Measurements from ENCODE around the gene STK24. TPM values are rescaled to one million over a fixed set of nuclear protein-coding genes. Genes with fewer than 3 reads are reported as not detected.

STK24 gene
- total RNA-seq, 2 experiments from 2014 or later = 146 to 173 TPM

DNA sequence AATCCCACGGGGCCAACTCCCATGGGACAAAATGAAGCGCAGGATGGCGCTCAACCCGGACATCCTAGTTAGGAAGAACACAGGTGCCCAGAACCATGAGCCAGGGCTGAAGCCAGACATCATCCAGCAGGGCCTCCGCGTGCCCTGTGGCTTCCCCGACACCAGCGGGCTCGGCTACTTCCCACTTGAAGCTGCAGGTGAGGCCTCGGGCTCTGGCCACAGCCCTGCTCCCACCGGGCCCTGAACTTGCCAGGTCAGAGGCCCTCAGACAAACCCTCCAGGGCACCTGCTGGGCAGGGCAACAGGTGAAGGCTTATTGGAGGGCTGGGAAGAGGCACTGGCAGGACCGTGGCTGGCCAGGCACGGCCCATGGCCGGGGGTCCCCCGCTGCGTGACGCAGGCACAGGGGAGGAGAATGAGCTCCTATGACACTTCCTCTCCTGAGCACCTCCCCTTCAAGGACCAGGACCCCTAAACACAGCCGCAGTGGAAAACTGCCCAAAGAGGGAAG lies 117.7 kb downstream of the STK24 start:
- ChIA-PET CTCF (no interaction called here), POLR2A (no interaction called here)
- no peaks in the 10 kb centered on the region for H3K9me3 Mint-ChIP-seq (ENCODE audit: low read depth)
- no peak for DNase-seq
- no peak overlapping the region for H3K4me3 Mint-ChIP-seq
- H3K4me1 Mint-ChIP-seq = peaks cover 6% of the 10 kb centered on the region
- intact Hi-C loops (cut with DNase I, micrococcal nuclease) = no loop called here
- ATAC-seq = no peak
- H3K27me3 Mint-ChIP-seq = no peaks in the 10 kb centered on the region
- no peak overlapping the region for H3K27ac Mint-ChIP-seq
- peaks cover 64% of the 10 kb centered on the region for H3K36me3 Mint-ChIP-seq (ENCODE audit: low read depth)

DNA sequence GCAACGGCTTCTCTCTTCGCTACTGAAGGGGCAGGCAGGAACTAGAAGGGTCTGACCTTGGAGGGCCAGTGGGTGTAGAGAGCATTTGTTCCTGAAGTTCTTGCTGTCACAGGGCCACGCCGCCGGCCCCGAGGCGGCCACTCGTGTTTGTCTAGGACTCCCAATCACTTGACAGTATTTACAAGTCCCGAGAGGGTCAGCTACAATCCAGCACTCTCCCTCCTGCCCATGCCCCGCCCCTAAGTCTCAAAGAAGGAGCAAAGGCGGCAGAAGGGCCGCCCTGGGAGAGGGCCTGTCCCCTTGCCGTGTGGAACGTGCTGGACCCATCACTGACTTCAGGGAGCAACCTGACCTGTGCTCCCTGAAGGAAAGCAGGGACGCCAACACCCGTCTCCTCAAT lies 118.5 kb downstream of the STK24 start:
- H3K27ac Mint-ChIP-seq = no peak overlapping the region
- POLR2A ChIA-PET = no interaction called here
- no peaks in the 10 kb centered on the region for H3K9me3 Mint-ChIP-seq (ENCODE audit: low read depth)
- H3K27me3 Mint-ChIP-seq = no peaks in the 10 kb centered on the region
- peaks cover 61% of the 10 kb centered on the region for H3K36me3 Mint-ChIP-seq (ENCODE audit: low read depth)
- no peak for DNase-seq
- no peak overlapping the region for H3K4me3 Mint-ChIP-seq
- no peak for ATAC-seq
- CTCF ChIA-PET = interaction anchor here (0.9 to 2.9 kb wide), 2 partner anchors 10 to 13 kb away, joined by 3 to 18 read pairs; no protein-coding TSS in a partner anchor
- H3K4me1 Mint-ChIP-seq = peaks cover 6% of the 10 kb centered on the region
- intact Hi-C loops (cut with DNase I, micrococcal nuclease) = no loop called here

DNA sequence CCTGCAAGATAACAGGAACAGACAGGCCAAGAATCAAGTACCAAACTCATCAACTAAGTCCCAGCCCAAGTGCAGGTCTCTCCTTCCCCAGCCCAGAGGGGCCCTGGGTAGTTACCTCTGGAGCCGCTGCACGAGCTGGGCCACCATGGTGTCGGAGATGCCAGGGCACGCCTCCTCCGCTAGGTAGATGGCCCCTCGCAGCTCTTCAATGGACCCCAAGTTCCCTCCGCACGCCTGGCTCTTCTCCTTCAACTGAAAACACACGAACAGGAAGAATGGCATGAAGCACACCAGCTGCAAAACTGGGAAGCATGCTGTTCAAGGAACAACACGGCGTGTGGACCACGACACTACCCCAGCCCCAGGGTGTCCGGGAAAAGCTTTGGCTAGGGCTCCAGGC lies 119.9 kb downstream of the STK24 start:
- intact Hi-C loops (cut with DNase I, micrococcal nuclease) = no loop called here
- ATAC-seq (no peak), DNase-seq (no peak)
- Mint-ChIP-seq H3K27ac (peak overlapping the region; percentile 21), H3K27me3 (no peaks in the 10 kb centered on the region), H3K4me1 (peaks cover 3% of the 10 kb centered on the region), H3K4me3 (no peak overlapping the region), H3K9me3 (ENCODE audit: low read depth) (no peaks in the 10 kb centered on the region), H3K36me3 (ENCODE audit: low read depth) (peaks cover 60% of the 10 kb centered on the region)
- POLR2A ChIA-PET = no interaction called here
- CTCF ChIA-PET = interaction anchor here (0.6 to 2.9 kb wide), 4 partner anchors 10 to 490 kb away, joined by 3 to 18 read pairs (median 3); no protein-coding TSS in a partner anchor

DNA sequence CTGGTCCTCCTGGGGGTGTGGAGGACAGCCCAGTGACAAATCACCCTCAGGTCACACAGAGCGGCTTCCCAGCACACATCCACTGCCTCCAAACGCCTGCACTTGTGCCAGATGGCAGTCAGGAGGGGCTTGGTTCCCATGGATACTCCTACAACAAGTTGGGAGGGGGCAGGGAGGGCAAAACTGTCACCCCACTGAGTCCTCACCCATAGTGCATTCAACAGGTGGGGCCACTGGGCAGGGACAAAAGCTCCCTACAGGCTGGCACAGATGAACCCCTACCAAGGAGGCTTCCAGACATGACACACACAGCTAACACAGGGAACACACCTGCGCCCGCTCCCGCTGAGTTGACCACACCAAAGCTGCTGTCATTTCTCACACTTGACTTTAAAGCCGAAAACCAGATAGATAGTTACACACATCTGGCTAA lies 120.5 kb downstream of the STK24 start:
- H3K4me3 Mint-ChIP-seq = no peak overlapping the region
- DNase-seq = no peak
- H3K27me3 Mint-ChIP-seq = no peaks in the 10 kb centered on the region
- intact Hi-C loops (cut with DNase I, micrococcal nuclease) = no loop called here
- H3K9me3 Mint-ChIP-seq (ENCODE audit: low read depth) = no peaks in the 10 kb centered on the region
- H3K36me3 Mint-ChIP-seq (ENCODE audit: low read depth) = peaks cover 61% of the 10 kb centered on the region
- H3K27ac Mint-ChIP-seq = peak overlapping the region; percentile 21
- peaks cover 9% of the 10 kb centered on the region for H3K4me1 Mint-ChIP-seq
- ATAC-seq = no peak
- POLR2A ChIA-PET = interaction anchor here (0.6 kb wide), 1 partner anchor 528 kb away, joined by 3 read pairs; no protein-coding TSS in a partner anchor
- CTCF ChIA-PET = interaction anchor here (0.6 to 2.9 kb wide), 4 partner anchors 11 to 491 kb away, joined by 3 to 18 read pairs (median 10); no protein-coding TSS in a partner anchor

DNA sequence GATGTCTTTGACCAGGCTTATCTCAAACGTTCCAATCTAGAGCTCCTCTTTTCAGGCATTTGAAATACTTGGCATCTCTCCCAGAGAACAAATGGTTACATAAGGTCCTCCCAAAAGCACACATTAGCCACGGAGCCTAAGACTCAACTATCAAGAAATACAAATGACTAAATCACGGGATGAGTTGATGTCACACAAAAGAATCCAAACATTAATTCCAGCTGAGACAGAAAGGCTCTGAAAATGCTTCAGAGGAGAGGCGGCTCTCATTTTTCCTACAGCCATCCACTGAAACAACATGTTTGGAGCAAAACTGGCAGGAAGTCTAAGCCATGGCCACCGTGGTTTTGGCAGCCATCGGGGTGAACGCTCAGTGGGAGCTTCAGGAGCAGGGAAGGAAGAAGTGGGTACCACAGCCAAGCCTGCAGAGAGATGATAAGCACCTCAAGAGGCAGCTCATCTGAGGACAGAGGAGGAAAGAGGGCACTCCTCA lies 122.5 kb downstream of the STK24 start:
- intact Hi-C loops (cut with DNase I, micrococcal nuclease) = no loop called here
- peak overlapping the region; percentile 43 for H3K27ac Mint-ChIP-seq
- no peaks in the 10 kb centered on the region for H3K27me3 Mint-ChIP-seq
- no peaks in the 10 kb centered on the region for H3K9me3 Mint-ChIP-seq (ENCODE audit: low read depth)
- H3K36me3 Mint-ChIP-seq (ENCODE audit: low read depth) = peaks cover 54% of the 10 kb centered on the region
- DNase-seq = no peak
- ChIA-PET CTCF (interaction anchor here (0.7 to 2.5 kb wide), 6 partner anchors 9 to 1053 kb away, joined by 3 to 16 read pairs (median 4); no protein-coding TSS in a partner anchor), POLR2A (no interaction called here)
- no peak for ATAC-seq
- H3K4me3 Mint-ChIP-seq = no peak overlapping the region
- peaks cover 18% of the 10 kb centered on the region for H3K4me1 Mint-ChIP-seq

DNA sequence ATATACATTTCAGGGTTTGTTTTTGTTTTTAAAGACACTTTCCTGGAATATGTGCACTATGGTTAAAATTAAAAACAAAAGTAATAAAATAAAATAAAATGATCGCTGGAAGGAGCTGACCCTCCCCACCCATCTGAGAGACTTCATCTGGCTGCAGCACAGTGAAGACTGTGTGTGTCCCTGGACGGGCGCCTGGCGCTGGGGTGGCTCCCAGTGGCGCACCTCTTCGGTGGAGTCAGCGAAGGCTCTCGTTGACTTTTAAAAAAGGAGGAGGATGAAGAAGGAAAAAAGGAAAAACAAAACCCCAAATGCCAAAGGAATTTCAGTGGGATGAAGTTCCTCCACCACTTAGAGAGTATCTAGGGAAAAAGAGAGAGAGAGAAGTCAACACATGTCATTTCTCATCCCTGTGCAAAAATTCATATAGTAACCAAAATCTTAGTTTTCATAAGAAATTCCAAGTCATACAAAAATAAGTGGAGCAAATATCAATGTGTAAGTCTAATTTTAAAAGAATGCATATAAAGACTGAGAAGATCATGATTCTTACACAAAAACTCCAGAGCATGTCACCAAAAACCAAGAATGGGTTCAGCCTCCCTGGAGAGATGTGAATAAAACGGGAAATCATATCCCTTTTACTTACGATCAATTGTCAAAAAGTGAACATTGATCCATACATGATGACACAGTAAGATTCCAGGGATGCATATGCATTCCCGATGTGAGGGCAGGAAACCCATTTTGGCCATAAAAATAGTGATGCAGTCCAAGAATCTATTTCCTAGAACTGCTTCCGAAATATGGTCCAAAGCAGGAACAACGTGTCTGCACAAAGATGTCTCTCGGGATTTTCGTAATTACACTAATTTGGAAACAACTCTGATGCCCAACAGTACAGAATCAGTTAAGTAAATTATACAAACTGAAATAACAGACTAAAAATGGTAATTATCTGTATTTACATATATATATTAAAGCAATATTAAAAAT lies 123.8 kb downstream of the STK24 start:
- ATAC-seq (no peak), DNase-seq (no peak)
- Mint-ChIP-seq H3K27ac (no peak overlapping the region), H3K4me1 (peaks cover 18% of the 10 kb centered on the region), H3K36me3 (ENCODE audit: low read depth) (peaks cover 52% of the 10 kb centered on the region), H3K4me3 (no peak overlapping the region), H3K27me3 (no peaks in the 10 kb centered on the region), H3K9me3 (ENCODE audit: low read depth) (no peaks in the 10 kb centered on the region)
- intact Hi-C loops (cut with DNase I, micrococcal nuclease) = no loop called here
- ChIA-PET CTCF (interaction anchor here (0.6 kb wide), 1 partner anchor 119 kb away, joined by 3 read pairs; no protein-coding TSS in a partner anchor), POLR2A (no interaction called here)

DNA sequence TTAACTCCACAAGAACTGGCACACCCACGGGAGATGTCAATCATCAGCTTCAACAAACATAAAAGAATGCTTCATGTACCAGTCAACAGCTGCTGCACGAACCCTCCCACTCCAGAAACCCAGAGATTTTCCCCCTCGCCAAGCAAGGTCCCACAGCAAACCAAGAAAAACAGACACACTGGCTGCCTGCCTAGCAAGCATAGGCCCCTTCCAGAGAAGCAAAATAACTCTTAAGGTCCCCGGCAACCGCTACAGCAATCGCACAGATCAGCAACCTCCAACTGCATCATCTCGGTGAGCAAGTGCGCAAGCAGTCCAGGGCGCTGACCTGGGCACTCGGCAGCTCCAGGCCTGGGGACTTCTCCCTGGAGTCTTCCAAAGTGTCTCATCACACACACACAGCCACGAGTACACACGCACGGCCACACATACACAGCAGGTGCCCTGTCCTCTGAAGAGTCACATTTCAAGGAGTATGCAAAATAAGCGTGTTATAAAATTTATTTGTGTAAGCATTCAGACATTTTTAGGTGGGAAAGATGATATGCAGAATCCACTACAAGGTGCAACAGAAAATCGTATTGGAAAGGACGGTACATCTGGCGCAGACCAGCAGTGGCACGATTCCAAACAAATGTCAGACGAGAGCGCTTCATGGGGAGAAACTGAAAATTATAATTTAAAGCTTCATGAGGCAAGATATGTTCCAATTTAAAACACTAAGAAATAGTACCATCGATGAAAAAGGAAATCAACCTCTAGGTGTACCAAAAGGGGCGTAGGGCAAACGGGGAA lies 125.0 kb downstream of the STK24 start:
- no peak overlapping the region for H3K4me3 Mint-ChIP-seq
- peaks cover 50% of the 10 kb centered on the region for H3K36me3 Mint-ChIP-seq (ENCODE audit: low read depth)
- ChIA-PET CTCF (interaction anchor here (0.6 to 2.4 kb wide), 9 partner anchors 12 to 221 kb away, joined by 3 to 11 read pairs (median 4); no protein-coding TSS in a partner anchor), POLR2A (no interaction called here)
- peaks cover 18% of the 10 kb centered on the region for H3K4me1 Mint-ChIP-seq
- no peaks in the 10 kb centered on the region for H3K9me3 Mint-ChIP-seq (ENCODE audit: low read depth)
- no peaks in the 10 kb centered on the region for H3K27me3 Mint-ChIP-seq
- no peak for DNase-seq
- intact Hi-C loops (cut with DNase I, micrococcal nuclease) = no loop called here
- H3K27ac Mint-ChIP-seq = peak overlapping the region; percentile 68
- no peak for ATAC-seq

DNA sequence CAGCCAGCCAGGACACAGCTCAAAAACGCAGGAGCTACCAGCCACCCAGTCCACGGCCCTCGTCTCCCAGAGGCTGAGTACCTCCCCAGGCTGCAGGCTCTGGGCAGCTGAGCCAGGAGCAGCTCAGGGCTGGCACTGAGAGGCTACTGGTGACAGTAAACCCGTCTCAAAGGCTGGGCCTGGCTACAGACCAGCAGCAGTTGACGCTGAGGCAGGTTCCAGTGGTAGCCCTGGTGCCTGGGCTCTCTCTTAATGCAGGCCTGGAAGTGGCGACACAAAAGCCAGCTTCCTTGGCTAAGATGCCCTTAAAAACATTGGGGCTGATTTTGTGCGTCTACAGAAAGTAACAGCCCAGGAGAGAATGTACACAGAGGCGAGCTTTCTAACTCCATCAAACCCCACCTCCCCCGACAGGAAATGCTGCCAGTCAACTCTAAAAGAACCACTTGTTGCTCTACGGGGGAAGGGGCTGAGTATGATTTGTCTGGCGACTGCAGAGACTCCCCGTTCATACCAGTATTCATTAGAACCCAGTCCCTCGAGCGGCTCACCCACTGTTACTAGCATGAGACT lies 126.3 kb downstream of the STK24 start:
- Mint-ChIP-seq H3K27me3 (no peaks in the 10 kb centered on the region), H3K4me1 (peaks cover 22% of the 10 kb centered on the region), H3K4me3 (no peak overlapping the region), H3K9me3 (ENCODE audit: low read depth) (no peaks in the 10 kb centered on the region), H3K27ac (peak overlapping the region; percentile 68), H3K36me3 (ENCODE audit: low read depth) (peaks cover 41% of the 10 kb centered on the region)
- ATAC-seq (peak; percentile 76), DNase-seq (peak; percentile 56)
- ChIA-PET CTCF (interaction anchor here (0.5 to 2.4 kb wide), 11 partner anchors 14 to 595 kb away, joined by 3 to 11 read pairs (median 3); no protein-coding TSS in a partner anchor), POLR2A (no interaction called here)
- intact Hi-C loops (cut with DNase I, micrococcal nuclease) = no loop called here

DNA sequence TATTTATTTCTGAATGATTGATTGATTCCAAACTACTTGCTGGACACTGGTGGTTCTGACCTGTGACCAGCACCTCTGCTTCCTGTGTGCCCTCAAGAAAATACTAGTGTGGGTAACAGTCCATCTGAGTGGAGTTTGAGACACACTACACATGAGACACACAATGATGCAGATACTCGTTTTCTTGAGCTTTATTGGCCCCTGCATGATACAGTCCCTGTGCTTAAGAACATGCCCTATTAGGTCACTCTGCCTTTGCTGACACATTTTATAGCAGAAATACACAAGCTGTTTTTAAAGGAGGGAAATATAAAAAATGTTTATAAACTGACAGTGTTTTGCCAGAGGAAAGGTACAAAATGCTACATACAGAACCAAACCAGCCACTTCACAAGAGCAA lies 126.9 kb downstream of the STK24 start:
- Mint-ChIP-seq H3K9me3 (ENCODE audit: low read depth) (no peaks in the 10 kb centered on the region), H3K27me3 (no peaks in the 10 kb centered on the region), H3K4me3 (no peak overlapping the region), H3K27ac (peak overlapping the region; percentile 53), H3K36me3 (ENCODE audit: low read depth) (peaks cover 38% of the 10 kb centered on the region), H3K4me1 (peaks cover 27% of the 10 kb centered on the region)
- POLR2A ChIA-PET = no interaction called here
- CTCF ChIA-PET = interaction anchor here (0.7 to 2.4 kb wide), 6 partner anchors 14 to 652 kb away, joined by 3 to 11 read pairs (median 5); no protein-coding TSS in a partner anchor
- ATAC-seq (no peak), DNase-seq (no peak)
- intact Hi-C loops (cut with DNase I, micrococcal nuclease) = no loop called here

DNA sequence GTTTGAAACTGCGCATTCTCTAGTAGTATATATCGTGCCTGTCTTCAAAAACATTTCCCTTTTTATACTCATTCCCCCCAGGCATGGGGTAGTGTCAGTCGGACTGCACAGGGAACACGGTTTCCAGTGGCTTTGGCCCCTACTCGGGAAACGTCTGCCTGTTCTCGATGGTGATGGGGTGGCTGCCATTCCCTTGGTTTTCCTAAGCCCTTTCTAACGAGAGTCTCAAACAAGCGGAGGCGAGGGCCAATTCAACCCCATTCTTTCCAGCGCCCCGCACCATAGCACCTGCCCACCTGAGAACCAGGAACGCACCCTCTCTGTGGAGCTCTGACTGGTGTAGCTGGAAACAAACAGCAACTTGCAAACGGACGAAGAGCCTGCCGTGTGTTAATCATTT lies 127.6 kb downstream of the STK24 start:
- no peaks in the 10 kb centered on the region for H3K27me3 Mint-ChIP-seq
- H3K4me1 Mint-ChIP-seq = peaks cover 30% of the 10 kb centered on the region
- no peak for ATAC-seq
- ChIA-PET CTCF (interaction anchor here (0.7 kb wide), 1 partner anchor 651 kb away, joined by 4 read pairs; no protein-coding TSS in a partner anchor), POLR2A (no interaction called here)
- peaks cover 31% of the 10 kb centered on the region for H3K36me3 Mint-ChIP-seq (ENCODE audit: low read depth)
- no peaks in the 10 kb centered on the region for H3K9me3 Mint-ChIP-seq (ENCODE audit: low read depth)
- intact Hi-C loops (cut with DNase I, micrococcal nuclease) = loop anchor here in 1 of 2 experiments (5.0 kb wide), 1 partner anchor 592 kb away; no protein-coding TSS in a partner anchor
- no peak overlapping the region for H3K4me3 Mint-ChIP-seq
- peak overlapping the region; percentile 53 for H3K27ac Mint-ChIP-seq
- no peak for DNase-seq
